DOHH2 (cell line): Measurements from ENCODE around the gene PKNOX1.
A peak's percentile ranks its signal among the peaks of the same experiment; 100 is the strongest.

Experiments used
- H3F3A ChIP-seq: fragments of 200-600 bp; sonication (generic), shearing (Covaris generic); 2 replicates; pipeline ENCODE4 v1.6.0; 2016; ENCODE audit warnings: antibody characterized with exemption, mild to moderate bottlenecking; ENCODE audit not compliant: control insufficient read depth, insufficient read depth
- H3K27ac ChIP-seq: fragments of 200-600 bp; sonication (generic); 2 replicates; pipeline ENCODE4 v1.5.1; 2014; ENCODE audit warnings: low read depth, mild to moderate bottlenecking, low read length, moderate library complexity
- H3K27me3 ChIP-seq: fragments of 200-600 bp; sonication (generic); 2 replicates; pipeline ENCODE4 v1.6.1; 2014; ENCODE audit warnings: mild to moderate bottlenecking, low read length, mixed read lengths; ENCODE audit not compliant: control insufficient read depth
- H3K36me3 ChIP-seq: fragments of 200-600 bp; sonication (generic); 2 replicates; pipeline ENCODE4 v1.6.1; 2014; ENCODE audit warnings: mild to moderate bottlenecking, low read length, moderate library complexity, mixed read lengths; ENCODE audit not compliant: control insufficient read depth
- H3K4me1 ChIP-seq: fragments of 200-600 bp; sonication (generic); 2 replicates; pipeline ENCODE4 v1.6.1; 2014; ENCODE audit warnings: mild to moderate bottlenecking, low read length, mixed read lengths; ENCODE audit not compliant: control insufficient read depth
- H3K4me2 ChIP-seq: fragments of 200-600 bp; sonication (generic); 2 replicates; pipeline ENCODE4 v1.6.0; 2014; ENCODE audit warnings: mild to moderate bottlenecking, low read length, moderate library complexity
- H3K4me3 ChIP-seq: fragments of 200-600 bp; sonication (generic); 2 replicates; pipeline ENCODE4 v1.5.1; 2014; ENCODE audit warnings: mild to moderate bottlenecking, low read length, mixed read lengths
- H3K79me2 ChIP-seq: fragments of 200-600 bp; sonication (generic); 2 replicates; pipeline ENCODE4 v1.6.1; 2014; ENCODE audit warnings: mild to moderate bottlenecking, low read length, mixed read lengths; ENCODE audit not compliant: control insufficient read depth
- H3K9me2 ChIP-seq: fragments of 200-600 bp; sonication (generic); replicated peaks from 2 replicates; pipeline ENCODE4 v1.6.1; 2014; ENCODE audit warnings: mild to moderate bottlenecking, low read length, mixed read lengths; ENCODE audit not compliant: control insufficient read depth
- H3K9me3 ChIP-seq: fragments of 200-600 bp; sonication (generic); 2 replicates; pipeline ENCODE4 v1.6.1; 2014; ENCODE audit warnings: antibody characterized with exemption, low read length, mixed read lengths; ENCODE audit not compliant: control insufficient read depth, insufficient read depth
- H4K20me1 ChIP-seq: fragments of 200-600 bp; sonication (generic); 2 replicates; pipeline ENCODE4 v1.6.0; 2014; ENCODE audit warnings: low read depth, mild to moderate bottlenecking, antibody characterized with exemption, low read length, moderate library complexity; ENCODE audit not compliant: control insufficient read depth, insufficient read depth
- CTCF ChIP-seq: fragments of 200-600 bp; sonication (generic); IDR thresholded peaks from one replicate; pipeline ENCODE4 v1.5.1; 2014; ENCODE audit warnings: antibody characterized with exemption, mild to moderate bottlenecking, low read depth, low read length; ENCODE audit not compliant: poor library complexity, severe bottlenecking
- EZH2phosphoT487 ChIP-seq: fragments of 200-600 bp; sonication (generic); IDR thresholded peaks from 2 replicates; pipeline ENCODE4 v1.6.1; 2017; ENCODE audit warnings: borderline replicate concordance, mild to moderate bottlenecking, antibody characterized with exemption, low read length, moderate library complexity, mixed read lengths

The PKNOX1 gene

DNA sequence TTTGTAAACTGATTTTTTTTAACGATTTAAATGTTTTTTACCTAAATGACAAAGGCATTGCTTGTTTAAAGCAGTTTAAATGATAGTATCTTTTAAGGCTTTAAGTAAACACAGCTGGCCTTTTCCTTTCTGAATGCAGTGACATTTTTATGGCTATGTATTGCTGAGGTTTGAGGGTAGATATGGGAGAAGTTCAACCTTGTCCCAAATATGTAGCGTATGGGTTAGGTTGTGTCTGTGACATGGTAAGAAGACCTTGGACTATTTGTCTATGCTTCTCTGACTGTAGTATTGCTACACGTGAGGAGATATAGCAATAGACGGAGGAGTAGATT, 32.5 kb downstream of the PKNOX1 start:
- H3K4me2 ChIP-seq = no peak overlapping the region
- no peaks in the 10 kb centered on the region for H3K27me3 ChIP-seq
- TF ChIP-seq CTCF (no peak), EZH2phosphoT487 (no peak)
- no peak overlapping the region for H3K4me3 ChIP-seq
- no peaks in the 10 kb centered on the region for H3K79me2 ChIP-seq
- no peaks in the 10 kb centered on the region for H3K9me2 ChIP-seq
- H3F3A ChIP-seq = no peaks in the 10 kb centered on the region
- no peaks in the 10 kb centered on the region for H4K20me1 ChIP-seq
- H3K36me3 ChIP-seq = peaks cover 19% of the 10 kb centered on the region
- no peak overlapping the region for H3K27ac ChIP-seq
- no peaks in the 10 kb centered on the region for H3K9me3 ChIP-seq
- H3K4me1 ChIP-seq = no peaks in the 10 kb centered on the region

- H3K4me2 ChIP-seq = no peak overlapping the region
- no peak overlapping the region for H3K4me3 ChIP-seq
- peaks cover 9% of the 10 kb centered on the region for H3F3A ChIP-seq
- H3K36me3 ChIP-seq = peaks cover 42% of the 10 kb centered on the region
- H3K9me3 ChIP-seq = no peaks in the 10 kb centered on the region
- H3K27me3 ChIP-seq = no peaks in the 10 kb centered on the region
- no peaks in the 10 kb centered on the region for H3K79me2 ChIP-seq
- H3K4me1 ChIP-seq = peaks cover 25% of the 10 kb centered on the region
- H3K9me2 ChIP-seq = no peaks in the 10 kb centered on the region
- TF ChIP-seq EZH2phosphoT487 = no peak
- TF ChIP-seq CTCF = no peak
- no peak overlapping the region for H3K27ac ChIP-seq
- no peaks in the 10 kb centered on the region for H4K20me1 ChIP-seq
Observed at GRCh38 chr21:43012596-43012995, 38.2 kb downstream of the PKNOX1 start.

DNA sequence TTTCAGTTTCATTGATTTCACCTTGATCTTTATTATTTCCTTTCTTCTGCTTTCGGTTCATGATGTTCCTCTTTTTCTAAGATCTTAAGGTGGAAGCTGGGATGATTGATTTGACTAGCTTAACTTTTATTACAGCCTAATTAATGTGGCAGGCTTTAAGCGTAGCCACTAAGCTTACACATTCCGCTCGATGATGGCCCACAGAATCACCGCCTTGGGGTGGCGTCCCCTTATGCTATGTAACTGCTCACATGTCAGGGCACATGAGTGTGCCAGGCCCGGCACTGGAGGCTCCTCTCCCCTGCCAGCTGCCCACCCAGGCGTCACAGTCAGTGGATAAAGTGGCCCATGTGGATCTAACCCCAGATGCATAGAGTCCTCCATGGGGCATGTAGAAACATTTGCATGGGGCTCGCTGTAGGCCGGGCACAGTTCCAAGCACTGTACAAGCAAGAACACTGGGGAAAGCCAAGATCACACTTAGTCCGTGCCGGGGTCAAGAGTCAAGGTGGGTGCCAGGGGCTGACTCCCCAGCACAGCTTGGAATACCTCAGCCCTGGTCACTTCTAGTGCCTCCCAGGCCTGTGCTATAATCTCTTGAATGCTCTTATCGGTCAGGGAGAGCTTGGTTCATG, 41.7 kb downstream of the PKNOX1 start:
- peak overlapping the region; percentile 47 for H3K4me3 ChIP-seq
- H3K4me2 ChIP-seq = peak overlapping the region; percentile 57
- no peak for TF ChIP-seq EZH2phosphoT487
- TF ChIP-seq CTCF = no peak
- H3K27me3 ChIP-seq = no peaks in the 10 kb centered on the region
- peak overlapping the region; percentile 52 for H3K27ac ChIP-seq
- peaks cover 12% of the 10 kb centered on the region for H3F3A ChIP-seq
- H4K20me1 ChIP-seq = no peaks in the 10 kb centered on the region
- H3K9me3 ChIP-seq = no peaks in the 10 kb centered on the region
- H3K36me3 ChIP-seq = peaks cover 43% of the 10 kb centered on the region
- H3K4me1 ChIP-seq = peaks cover 53% of the 10 kb centered on the region
- H3K79me2 ChIP-seq = no peaks in the 10 kb centered on the region
- no peaks in the 10 kb centered on the region for H3K9me2 ChIP-seq
